Activated B cell treated with CpG ODN at 0.5 μM for 24 hours (primary cell): ENCODE results near the gene TAS1R3. TPM values are rescaled to one million over a fixed set of nuclear protein-coding genes. Genes with fewer than 3 reads are reported as not detected.

ENCODE experiments used
- ATAC-seq: fragments of 200-7000 bp; cut with Tn5 transposase; one replicate; pipeline ENCODE4 v1.10.0; 2021; ENCODE audit warnings: low read depth, mild to moderate bottlenecking, moderate library complexity
- CTCF ChIA-PET: fragments of 350-600 bp; sonication (Branson Sonifier 250); formaldehyde crosslinking; loops from one replicate; lab custom pipeline; 2021; ENCODE audit warnings: antibody characterized with exemption; lab: Charles Lee
- POLR2A ChIA-PET: fragments of 350-600 bp; sonication (Branson Sonifier 250); formaldehyde crosslinking; loops from one replicate; lab custom pipeline; 2021; ENCODE audit warnings: antibody characterized with exemption; lab: Charles Lee
- DNase-seq: peaks from one replicate; pipeline ENCODE4 v3.0.0; 2022
- H3K27ac Mint-ChIP-seq: one replicate; pipeline ENCODE4 v1.8.0; 2020; ENCODE audit warnings: mixed read lengths
- H3K27me3 Mint-ChIP-seq: one replicate; pipeline ENCODE4 v1.8.0; 2021; ENCODE audit warnings: mixed read lengths
- H3K36me3 Mint-ChIP-seq: one replicate; pipeline ENCODE4 v1.8.0; 2021; ENCODE audit warnings: low read depth, mixed read lengths
- H3K4me1 Mint-ChIP-seq: one replicate; pipeline ENCODE4 v1.8.0; 2021; ENCODE audit warnings: mixed read lengths
- H3K4me3 Mint-ChIP-seq: one replicate; pipeline ENCODE4 v1.8.0; 2020; ENCODE audit warnings: mild to moderate bottlenecking, mixed read lengths
- H3K9me3 Mint-ChIP-seq: one replicate; pipeline ENCODE4 v1.8.0; 2020; ENCODE audit warnings: mixed read lengths
- CTCF ChIP-seq: fragments of 200-600 bp; IDR thresholded peaks from one replicate; pipeline ENCODE4 v1.8.0; 2022; ENCODE audit warnings: antibody characterized with exemption, mild to moderate bottlenecking
- intact Hi-C: fragments of 100-400 bp; cut with micrococcal nuclease; formaldehyde crosslinking; loops from one replicate; pipeline ENCODE4 v1.15.1; 2024
- total RNA-seq: library from RNA; stranded (reverse); gene quantifications from 2 replicates; pipeline ENCODE4 v1.2.3, GENCODE V29; 2022

The TAS1R3 gene
- total RNA-seq, 1 donor from 2014 or later, result 2.5 TPM

DNA sequence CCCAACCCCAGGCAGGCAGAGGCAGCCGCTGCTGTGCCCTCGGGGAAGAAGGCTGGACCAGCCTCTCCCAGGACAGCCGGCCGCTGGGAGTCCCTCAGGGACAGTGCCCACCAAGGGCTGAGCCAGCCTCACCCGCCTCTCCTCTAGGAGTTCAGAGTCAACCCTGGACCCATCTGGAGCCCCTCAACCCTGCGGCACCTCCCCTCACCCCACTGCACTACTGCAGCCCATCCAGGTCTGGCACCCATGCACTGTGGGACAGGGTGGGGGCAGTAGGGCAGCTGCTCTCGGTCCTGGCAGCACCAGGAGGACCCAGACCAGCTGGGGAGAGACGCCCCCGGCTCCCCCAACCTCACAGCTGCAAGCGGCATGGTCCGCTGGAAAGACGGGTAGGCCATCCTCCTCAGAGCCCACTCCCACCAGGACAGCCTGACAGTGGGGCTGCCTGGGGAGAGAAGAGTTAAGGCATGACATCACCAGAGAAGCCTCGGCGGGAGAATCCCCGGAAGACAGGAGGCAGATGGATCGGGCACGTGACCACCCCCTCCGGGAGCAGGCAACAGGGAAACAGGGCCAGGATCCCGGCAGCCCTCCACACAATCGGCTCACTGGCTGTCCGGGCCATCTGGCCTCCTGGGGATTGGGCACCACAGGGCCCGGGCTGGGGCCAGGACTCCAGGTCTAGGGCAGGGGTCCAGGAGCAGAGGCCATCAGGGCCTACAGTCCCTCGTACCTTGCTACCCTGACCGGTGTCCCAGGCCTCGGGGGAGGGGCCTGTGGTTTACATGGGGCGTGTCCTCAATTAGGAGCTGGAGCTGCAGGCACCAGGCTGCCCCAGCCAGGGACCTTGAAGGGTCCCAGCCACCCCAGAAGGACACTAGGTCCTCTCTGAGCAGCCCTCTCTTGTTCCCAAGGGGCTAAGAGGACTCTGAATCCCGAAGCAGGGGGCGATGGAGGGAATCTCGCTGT lies 26.5 kb upstream of the TAS1R3 start:
- ATAC-seq (no peak), DNase-seq (no peak)
- no peaks in the 10 kb centered on the region for H3K27me3 Mint-ChIP-seq
- no peak for TF ChIP-seq CTCF
- H3K4me1 Mint-ChIP-seq, result peaks cover 36% of the 10 kb centered on the region
- POLR2A ChIA-PET, result interaction anchor here (1.0 kb wide), 1 partner anchor 241 kb away, joined by 4 read pairs; no protein-coding TSS in a partner anchor
- H3K36me3 Mint-ChIP-seq, result no peaks in the 10 kb centered on the region
- intact Hi-C loops, result loop anchor here (1.0 to 10.0 kb wide), 5 partner anchors 32 to 590 kb away; partner anchors contain the start of genes B3GALT6, GNB1, SDF4 and UBE2J2
- no peaks in the 10 kb centered on the region for H3K9me3 Mint-ChIP-seq
- no peak overlapping the region for H3K4me3 Mint-ChIP-seq
- peak overlapping the region; percentile 50 for H3K27ac Mint-ChIP-seq
- CTCF ChIA-PET, result interaction anchor here (1.0 to 1.5 kb wide), 3 partner anchors 183 to 320 kb away, joined by 3 read pairs; no protein-coding TSS in a partner anchor

DNA sequence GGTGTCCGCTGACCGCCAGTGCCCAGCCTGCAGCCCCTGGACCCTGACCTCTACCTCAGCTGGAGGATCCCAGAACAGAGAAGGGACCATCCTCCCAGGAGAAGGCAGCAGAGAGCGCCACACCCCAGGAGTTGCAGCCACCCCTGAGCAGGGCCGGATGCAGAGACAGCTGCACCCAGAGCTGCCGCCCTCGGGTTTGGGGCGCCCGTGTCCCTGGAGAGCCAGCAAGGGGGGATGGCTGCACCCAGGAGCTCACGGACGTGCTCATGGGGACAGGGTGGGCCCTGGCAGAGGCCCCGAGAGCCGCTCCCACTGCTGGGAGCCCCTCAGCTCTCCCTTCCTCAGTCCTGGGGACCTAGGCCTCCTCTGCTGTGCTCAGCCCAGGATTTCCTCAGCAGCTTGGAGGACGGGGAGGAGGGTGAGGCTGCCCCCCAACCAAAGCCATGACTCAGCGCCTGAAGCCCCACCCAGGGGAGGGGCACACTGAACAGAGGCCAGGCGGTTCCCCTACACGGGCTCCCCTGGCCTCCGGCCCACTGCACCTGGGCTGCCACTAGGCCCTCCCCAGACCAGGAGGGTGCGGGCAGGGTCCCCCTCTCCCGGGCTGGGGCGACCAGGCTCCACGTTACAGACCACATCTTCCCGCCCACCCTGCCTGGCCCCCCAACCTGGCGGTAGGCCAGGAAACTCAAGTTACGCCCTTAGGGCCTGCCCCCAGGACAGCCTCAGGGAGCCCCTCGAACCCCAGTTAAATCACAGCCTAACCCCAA lies 25.6 kb upstream of the TAS1R3 start:
- Mint-ChIP-seq H3K9me3 (no peaks in the 10 kb centered on the region), H3K4me3 (peak overlapping the region; percentile 79), H3K27ac (peak overlapping the region; percentile 86), H3K36me3 (no peaks in the 10 kb centered on the region), H3K27me3 (no peaks in the 10 kb centered on the region), H3K4me1 (peaks cover 38% of the 10 kb centered on the region)
- intact Hi-C loops, result loop anchor here (1.0 to 10.0 kb wide), 5 partner anchors 33 to 589 kb away; partner anchors contain the start of genes B3GALT6, GNB1, SDF4 and UBE2J2
- POLR2A ChIA-PET, result interaction anchor here (0.8 to 1.0 kb wide), 2 partner anchors 70 to 242 kb away, joined by 3 to 4 read pairs; partner anchors contain the start of gene AURKAIP1
- CTCF ChIA-PET, result interaction anchor here (1.0 to 1.5 kb wide), 3 partner anchors 184 to 321 kb away, joined by 3 read pairs; no protein-coding TSS in a partner anchor
- DNase-seq (peak; percentile 67), ATAC-seq (peak; percentile 53)
- no peak for TF ChIP-seq CTCF

- Mint-ChIP-seq H3K27me3 (no peaks in the 10 kb centered on the region), H3K36me3 (peaks cover 3% of the 10 kb centered on the region), H3K27ac (peak overlapping the region; percentile 86), H3K4me1 (peaks cover 38% of the 10 kb centered on the region), H3K9me3 (no peaks in the 10 kb centered on the region), H3K4me3 (peak overlapping the region; percentile 79)
- intact Hi-C loops, result loop anchor here (5.0 to 10.0 kb wide), 4 partner anchors 34 to 589 kb away; partner anchors contain the start of genes GNB1 and UBE2J2
- ChIA-PET CTCF (interaction anchor here (1.1 kb wide), 1 partner anchor 322 kb away, joined by 3 read pairs; no protein-coding TSS in a partner anchor), POLR2A (interaction anchor here (0.8 kb wide), 1 partner anchor 69 kb away, joined by 3 read pairs; the partner anchor contains the start of gene AURKAIP1)
- DNase-seq, result no peak
- TF ChIP-seq CTCF, result no peak
- ATAC-seq, result no peak
Measured at GRCh38 chr1:1306070-1306660, 24.9 kb upstream of the TAS1R3 start.

DNA sequence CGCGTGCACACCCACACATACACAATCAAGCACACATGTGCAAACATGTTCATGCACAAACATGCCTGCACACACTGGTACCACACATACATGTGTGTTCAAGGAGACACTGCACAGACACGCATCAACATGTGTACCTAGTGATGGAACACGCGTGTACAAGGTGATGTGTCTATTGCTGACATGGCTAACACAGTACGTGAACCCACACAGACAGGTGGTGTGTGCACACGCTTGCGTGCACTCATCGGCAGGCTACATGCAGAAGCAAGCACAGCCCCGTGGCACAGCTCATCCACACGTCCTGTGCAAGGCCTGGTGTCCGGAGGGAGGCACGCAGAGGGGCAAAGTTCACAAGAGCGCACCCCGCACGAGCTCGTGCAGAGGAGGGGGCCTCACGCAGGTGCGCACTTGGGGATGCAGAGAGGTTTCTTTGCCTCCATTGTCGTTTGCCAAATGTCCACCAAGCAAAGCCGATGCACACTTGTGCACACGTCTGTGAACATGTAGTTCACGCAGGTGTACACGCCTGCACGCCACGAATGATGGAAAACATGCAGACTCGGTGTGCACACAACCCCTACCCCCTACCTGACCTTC lies 24.3 kb upstream of the TAS1R3 start:
- ATAC-seq, result no peak
- Mint-ChIP-seq H3K27ac (peak overlapping the region; percentile 86), H3K27me3 (no peaks in the 10 kb centered on the region), H3K4me3 (peak overlapping the region; percentile 79), H3K36me3 (peaks cover 6% of the 10 kb centered on the region), H3K9me3 (no peaks in the 10 kb centered on the region), H3K4me1 (peaks cover 38% of the 10 kb centered on the region)
- DNase-seq, result no peak
- intact Hi-C loops, result loop anchor here (5.0 to 10.0 kb wide), 4 partner anchors 34 to 588 kb away; partner anchors contain the start of genes GNB1 and UBE2J2
- ChIA-PET POLR2A (interaction anchor here (0.9 kb wide), 1 partner anchor 69 kb away, joined by 3 read pairs; the partner anchor contains the start of gene AURKAIP1), CTCF (no interaction called here)
- no peak for TF ChIP-seq CTCF
